ENCODE measurements around the gene CLTA. TPM values are rescaled to one million over a fixed set of nuclear protein-coding genes. Genes with fewer than 3 reads are reported as not detected.

CLTA gene
- total and polyA plus RNA-seq, 2 of the 8 experiments (the other 6 are each of a cell fraction or from before 2014, with no cell fraction given), result 137 to 236 TPM

DNA sequence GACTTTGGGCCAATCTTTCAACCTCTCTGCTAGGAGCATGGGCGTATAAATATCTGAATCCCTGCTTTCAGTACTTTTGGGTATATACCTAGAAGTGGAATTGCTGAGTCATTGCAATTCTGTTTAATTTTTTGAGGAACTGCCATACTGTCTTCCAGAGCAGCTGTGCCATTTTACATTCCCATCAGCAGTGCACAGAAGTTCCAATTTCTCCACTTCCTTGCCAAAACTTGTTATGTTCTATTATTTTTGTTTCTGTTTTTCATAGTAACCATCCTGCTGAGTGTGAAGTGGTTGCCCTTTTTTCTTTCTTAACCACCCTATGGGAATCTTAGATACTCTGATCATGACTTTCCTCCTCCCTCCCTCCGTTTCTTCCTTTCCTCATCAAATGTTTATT, 32.6 kb upstream of the CLTA start (continued):
- TF ChIP-seq POU5F1 (IDR thresholded peaks at IDR 0.05; ENCODE audit: low read depth, low read length), result no peak

Data from H1 (cell line).